ENCODE data around the gene SLC47A2. TPM values are rescaled to one million over a fixed set of nuclear protein-coding genes. Genes with fewer than 3 reads are reported as not detected.

SLC47A2 gene
- total and polyA plus RNA-seq, 2 of the 13 experiments (the other 11 are each of a cell fraction or from before 2014, with no cell fraction given), result 0.04 TPM; not detected in 1

DNA sequence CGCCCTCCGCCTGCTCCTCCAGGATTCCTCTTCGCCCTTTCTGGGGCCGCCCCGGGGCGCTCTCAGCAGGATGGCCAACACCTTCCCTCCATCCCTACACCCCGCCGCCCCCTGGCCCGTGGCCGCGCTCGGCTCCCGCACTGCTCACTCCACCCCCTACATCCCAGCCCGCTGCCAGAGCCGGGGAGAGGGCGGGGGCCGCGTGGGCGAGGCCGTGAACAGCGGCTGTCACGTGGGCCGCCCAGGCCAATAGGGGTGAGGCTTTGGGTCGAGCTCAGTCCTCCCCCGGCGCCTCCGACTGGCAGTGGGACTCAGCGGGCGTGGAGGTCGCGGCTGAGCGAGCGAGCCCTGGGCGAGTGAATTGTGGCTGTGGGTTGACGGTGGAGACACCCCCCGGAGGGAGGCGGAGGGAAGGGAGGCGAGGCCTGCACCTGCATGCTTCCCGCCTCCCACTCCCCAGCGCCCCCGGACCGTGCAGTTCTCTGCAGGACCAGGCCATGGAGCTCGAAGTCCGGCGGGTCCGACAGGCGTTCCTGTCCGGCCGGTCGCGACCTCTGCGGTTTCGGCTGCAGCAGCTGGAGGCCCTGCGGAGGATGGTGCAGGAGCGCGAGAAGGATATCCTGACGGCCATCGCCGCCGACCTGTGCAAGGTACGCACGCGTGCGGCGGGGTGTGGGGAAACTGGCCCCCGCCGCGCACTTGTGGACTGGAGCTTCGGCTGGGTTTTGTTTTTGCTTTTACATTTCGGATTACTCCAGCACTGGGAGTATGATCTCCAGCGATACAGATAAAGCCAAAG, 67.7 kb downstream of the SLC47A2 start, which contains the start of gene ALDH3A2 (continued):
- TF ChIP-seq, protein P1, sequence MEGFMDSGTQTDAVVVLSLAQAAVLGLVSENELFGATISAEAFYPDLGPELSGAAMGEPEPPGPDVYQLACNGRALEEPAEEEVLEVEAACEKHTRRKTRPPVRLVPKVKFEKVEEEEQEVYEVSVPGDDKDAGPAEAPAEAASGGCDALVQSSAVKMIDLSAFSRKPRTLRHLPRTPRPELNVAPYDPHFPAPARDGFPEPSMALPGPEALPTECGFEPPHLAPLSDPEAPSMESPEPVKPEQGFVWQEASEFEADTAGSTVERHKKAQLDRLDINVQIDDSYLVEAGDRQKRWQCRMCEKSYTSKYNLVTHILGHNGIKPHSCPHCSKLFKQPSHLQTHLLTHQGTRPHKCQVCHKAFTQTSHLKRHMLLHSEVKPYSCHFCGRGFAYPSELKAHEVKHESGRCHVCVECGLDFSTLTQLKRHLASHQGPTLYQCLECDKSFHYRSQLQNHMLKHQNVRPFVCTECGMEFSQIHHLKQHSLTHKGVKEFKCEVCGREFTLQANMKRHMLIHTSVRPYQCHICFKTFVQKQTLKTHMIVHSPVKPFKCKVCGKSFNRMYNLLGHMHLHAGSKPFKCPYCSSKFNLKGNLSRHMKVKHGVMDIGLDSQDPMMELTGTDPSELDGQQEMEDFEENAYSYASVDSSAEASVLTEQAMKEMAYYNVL (CRISPR knock-in tag; IDR thresholded peaks at IDR 0.05; ENCODE audit: borderline replicate concordance), result peak; percentile 98
- TF ChIP-seq ZNF660 (CRISPR knock-in tag; IDR thresholded peaks at IDR 0.05; ENCODE audit: borderline replicate concordance, low read depth), result peak; percentile 57; the same call in 1 of the 2 replicates
- peak; percentile 86; the same call in 1 of the 2 replicates for TF ChIP-seq ZNF879 (CRISPR knock-in tag; IDR thresholded peaks at IDR 0.05)
- peak; percentile 45; the same call in 1 of the 2 replicates for TF ChIP-seq GATA4 (IDR thresholded peaks at IDR 0.05; ENCODE audit: borderline replicate concordance, low read depth)
- peak; percentile 18 for TF ChIP-seq ZNF781 (CRISPR knock-in tag; IDR thresholded peaks at IDR 0.05; ENCODE audit: borderline replicate concordance, not compliant biosample characterization)
- TF ChIP-seq, protein P2, sequence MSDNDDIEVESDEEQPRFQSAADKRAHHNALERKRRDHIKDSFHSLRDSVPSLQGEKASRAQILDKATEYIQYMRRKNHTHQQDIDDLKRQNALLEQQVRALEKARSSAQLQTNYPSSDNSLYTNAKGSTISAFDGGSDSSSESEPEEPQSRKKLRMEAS (IDR thresholded peaks at IDR 0.05), result peak; percentile 96
- no peak; the same call in 1 of the 2 replicates for TF ChIP-seq STAT5B (CRISPR knock-in tag; IDR thresholded peaks at IDR 0.05)
- TF ChIP-seq KLF12 (CRISPR knock-in tag; IDR thresholded peaks at IDR 0.05; ENCODE audit: borderline replicate concordance), result peak; percentile 97
- peak; percentile 91 for TF ChIP-seq ZC3H13 (CRISPR knock-in tag; IDR thresholded peaks at IDR 0.05)
- peak; percentile 98 for TF ChIP-seq REPIN1 (CRISPR knock-in tag; IDR thresholded peaks at IDR 0.05; ENCODE audit: borderline replicate concordance, low read depth)
- peak; percentile 67; the same call in 1 of the 2 replicates for TF ChIP-seq ZSCAN12 (CRISPR knock-in tag; IDR thresholded peaks at IDR 0.05)
- no peak for TF ChIP-seq ZNF260 (CRISPR knock-in tag; IDR thresholded peaks at IDR 0.05; ENCODE audit: borderline replicate concordance, low read depth)
- no peak for TF ChIP-seq MLLT10 (CRISPR knock-in tag; IDR thresholded peaks at IDR 0.05)
- TF ChIP-seq, protein P3, sequence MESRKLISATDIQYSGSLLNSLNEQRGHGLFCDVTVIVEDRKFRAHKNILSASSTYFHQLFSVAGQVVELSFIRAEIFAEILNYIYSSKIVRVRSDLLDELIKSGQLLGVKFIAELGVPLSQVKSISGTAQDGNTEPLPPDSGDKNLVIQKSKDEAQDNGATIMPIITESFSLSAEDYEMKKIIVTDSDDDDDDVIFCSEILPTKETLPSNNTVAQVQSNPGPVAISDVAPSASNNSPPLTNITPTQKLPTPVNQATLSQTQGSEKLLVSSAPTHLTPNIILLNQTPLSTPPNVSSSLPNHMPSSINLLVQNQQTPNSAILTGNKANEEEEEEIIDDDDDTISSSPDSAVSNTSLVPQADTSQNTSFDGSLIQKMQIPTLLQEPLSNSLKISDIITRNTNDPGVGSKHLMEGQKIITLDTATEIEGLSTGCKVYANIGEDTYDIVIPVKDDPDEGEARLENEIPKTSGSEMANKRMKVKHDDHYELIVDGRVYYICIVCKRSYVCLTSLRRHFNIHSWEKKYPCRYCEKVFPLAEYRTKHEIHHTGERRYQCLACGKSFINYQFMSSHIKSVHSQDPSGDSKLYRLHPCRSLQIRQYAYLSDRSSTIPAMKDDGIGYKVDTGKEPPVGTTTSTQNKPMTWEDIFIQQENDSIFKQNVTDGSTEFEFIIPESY (CRISPR knock-in tag; IDR thresholded peaks at IDR 0.05), result peak; percentile 64; the same call in 1 of the 2 replicates
- TF ChIP-seq RXRB (CRISPR knock-in tag; IDR thresholded peaks at IDR 0.05; ENCODE audit: borderline replicate concordance), result peak; percentile 91
- TF ChIP-seq NFYB (CRISPR knock-in tag; IDR thresholded peaks at IDR 0.05), result peak; percentile 84
- no peak for TF ChIP-seq ZNF282 (IDR thresholded peaks at IDR 0.05; ENCODE audit: partially characterized antibody)
- TF ChIP-seq, protein P4, sequence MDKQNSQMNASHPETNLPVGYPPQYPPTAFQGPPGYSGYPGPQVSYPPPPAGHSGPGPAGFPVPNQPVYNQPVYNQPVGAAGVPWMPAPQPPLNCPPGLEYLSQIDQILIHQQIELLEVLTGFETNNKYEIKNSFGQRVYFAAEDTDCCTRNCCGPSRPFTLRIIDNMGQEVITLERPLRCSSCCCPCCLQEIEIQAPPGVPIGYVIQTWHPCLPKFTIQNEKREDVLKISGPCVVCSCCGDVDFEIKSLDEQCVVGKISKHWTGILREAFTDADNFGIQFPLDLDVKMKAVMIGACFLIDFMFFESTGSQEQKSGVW (CRISPR knock-in tag; IDR thresholded peaks at IDR 0.05; ENCODE audit: borderline replicate concordance), result peak; percentile 95
- TF ChIP-seq, protein P5, sequence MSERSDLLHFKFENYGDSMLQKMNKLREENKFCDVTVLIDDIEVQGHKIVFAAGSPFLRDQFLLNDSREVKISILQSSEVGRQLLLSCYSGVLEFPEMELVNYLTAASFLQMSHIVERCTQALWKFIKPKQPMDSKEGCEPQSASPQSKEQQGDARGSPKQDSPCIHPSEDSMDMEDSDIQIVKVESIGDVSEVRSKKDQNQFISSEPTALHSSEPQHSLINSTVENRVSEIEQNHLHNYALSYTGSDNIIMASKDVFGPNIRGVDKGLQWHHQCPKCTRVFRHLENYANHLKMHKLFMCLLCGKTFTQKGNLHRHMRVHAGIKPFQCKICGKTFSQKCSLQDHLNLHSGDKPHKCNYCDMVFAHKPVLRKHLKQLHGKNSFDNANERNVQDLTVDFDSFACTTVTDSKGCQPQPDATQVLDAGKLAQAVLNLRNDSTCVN (CRISPR knock-in tag; IDR thresholded peaks at IDR 0.05; ENCODE audit: borderline replicate concordance), result peak; percentile 78
- TF ChIP-seq NCOR1 (IDR thresholded peaks at IDR 0.05; ENCODE audit: borderline replicate concordance, low read length), result peak; percentile 75; the same call in 1 of the 2 replicates
- no peak for TF ChIP-seq RORA (CRISPR knock-in tag; IDR thresholded peaks at IDR 0.05)
- no peak; the same call in 1 of the 2 replicates for TF ChIP-seq MZF1 (CRISPR knock-in tag; IDR thresholded peaks at IDR 0.05; ENCODE audit: borderline replicate concordance)
